ACHN (cell line): Measurements from ENCODE around the gene RFC5.
"Not testable (repeated sequence)": the region's sequence is repeated elsewhere in the genome, so short reads cannot be mapped to it uniquely, and the experiment has no call there.

Experiments used
- DNase-seq: peaks from one replicate; pipeline ENCODE4 v3.0.0-alpha.2; 2015
- in situ Hi-C: cut with HindIII; loops from 2 replicates; pipeline ENCODE4 v1.10.0; 2017; ENCODE audit warnings: low sequenced_read_pairs, low pct_ligation_motif_present, low pct_unique_long_range_greater_than_20kb

The RFC5 gene, protein sequence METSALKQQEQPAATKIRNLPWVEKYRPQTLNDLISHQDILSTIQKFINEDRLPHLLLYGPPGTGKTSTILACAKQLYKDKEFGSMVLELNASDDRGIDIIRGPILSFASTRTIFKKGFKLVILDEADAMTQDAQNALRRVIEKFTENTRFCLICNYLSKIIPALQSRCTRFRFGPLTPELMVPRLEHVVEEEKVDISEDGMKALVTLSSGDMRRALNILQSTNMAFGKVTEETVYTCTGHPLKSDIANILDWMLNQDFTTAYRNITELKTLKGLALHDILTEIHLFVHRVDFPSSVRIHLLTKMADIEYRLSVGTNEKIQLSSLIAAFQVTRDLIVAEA

DNA sequence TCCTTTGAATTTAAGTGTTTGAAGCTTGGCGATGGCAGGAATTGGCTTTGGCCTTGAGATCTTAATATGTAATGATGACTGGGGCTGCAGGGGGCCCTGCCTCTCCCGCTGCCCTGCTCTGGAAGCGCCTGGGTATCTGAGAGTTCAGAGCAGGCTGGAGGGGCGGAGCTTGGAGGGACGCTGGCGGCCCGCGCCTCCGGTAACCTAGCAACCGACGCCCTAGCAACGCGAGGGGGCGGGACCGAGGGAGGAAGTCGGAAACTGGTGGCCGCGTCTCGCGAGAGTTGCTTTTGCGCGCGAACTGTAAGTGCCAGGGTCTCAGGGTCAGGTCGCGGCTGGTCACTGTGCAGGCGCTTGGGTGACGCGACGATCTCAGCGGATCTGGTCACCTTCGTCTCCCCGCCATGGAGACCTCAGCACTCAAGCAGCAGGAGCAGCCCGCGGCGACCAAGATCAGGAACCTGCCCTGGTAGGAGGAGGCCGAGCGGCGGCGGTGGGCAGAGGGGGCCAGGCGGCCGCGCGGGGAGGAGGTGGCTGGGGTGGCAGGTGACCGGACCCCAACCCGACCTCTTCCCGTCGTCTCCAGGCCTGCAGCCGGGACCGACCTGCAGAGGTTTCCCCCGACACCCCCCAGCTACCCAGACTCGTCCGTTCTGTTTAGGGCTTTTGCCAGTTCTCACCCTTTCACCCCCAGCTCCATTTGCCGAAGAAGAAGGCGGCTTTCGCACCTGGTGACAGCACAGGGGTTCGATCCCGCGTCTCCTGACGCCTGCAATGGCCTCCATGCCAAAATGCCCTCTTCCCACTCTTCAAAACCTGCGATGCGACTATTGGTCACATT, at the start of gene RFC5:
Gene RFC5 (plus strand): TSS at position 280 of the 841 bp plus-strand sequence. CDS start 125 bp downstream, at position 405.
- in situ Hi-C loops, result no loop called here

DNA sequence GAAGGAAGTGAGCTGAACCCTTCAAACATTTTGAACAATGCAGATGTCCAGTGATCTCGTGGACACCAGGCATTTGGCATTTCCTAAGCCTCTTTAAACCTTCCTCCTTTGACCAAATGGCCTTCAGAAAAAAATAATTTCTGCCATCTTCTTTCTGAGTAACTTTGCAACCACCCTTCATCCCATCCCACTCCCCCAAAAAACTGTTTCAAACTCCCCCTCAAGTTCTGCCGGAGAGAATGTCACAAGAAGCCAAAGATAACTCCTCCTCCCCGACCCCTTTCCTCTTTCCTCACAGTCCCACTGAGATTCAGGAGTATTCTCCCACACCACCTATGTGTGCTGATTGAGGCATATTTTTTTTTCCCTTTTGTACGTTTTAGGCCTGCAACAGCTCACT, 49.5 kb upstream of the RFC5 start:
- no peak for DNase-seq
- in situ Hi-C loops, result no loop called here

More for the DNA sequence above, at the start of gene RFC5:
- DNase-seq, result peak; percentile 100

DNA sequence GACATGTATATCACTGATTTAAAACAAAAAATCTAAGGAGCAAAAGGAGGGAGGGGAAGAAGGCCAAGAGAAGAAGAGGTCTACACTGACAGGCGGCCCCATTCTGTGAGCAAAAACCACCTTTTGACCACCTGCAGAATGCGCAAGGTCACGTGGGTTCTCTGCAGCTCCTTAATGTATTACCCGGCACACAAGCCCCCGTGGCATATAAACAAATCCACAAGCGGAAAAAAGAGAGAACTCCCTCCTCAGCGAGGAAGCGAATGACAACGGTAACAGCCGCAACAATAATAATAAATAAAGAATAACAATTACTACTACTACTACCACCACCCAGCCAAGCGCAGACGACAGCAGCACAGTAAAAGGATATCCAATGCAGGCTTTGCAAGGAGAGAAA, 49.0 kb upstream of the RFC5 start:
- in situ Hi-C loops, result no loop called here
- DNase-seq, result no peak

DNA sequence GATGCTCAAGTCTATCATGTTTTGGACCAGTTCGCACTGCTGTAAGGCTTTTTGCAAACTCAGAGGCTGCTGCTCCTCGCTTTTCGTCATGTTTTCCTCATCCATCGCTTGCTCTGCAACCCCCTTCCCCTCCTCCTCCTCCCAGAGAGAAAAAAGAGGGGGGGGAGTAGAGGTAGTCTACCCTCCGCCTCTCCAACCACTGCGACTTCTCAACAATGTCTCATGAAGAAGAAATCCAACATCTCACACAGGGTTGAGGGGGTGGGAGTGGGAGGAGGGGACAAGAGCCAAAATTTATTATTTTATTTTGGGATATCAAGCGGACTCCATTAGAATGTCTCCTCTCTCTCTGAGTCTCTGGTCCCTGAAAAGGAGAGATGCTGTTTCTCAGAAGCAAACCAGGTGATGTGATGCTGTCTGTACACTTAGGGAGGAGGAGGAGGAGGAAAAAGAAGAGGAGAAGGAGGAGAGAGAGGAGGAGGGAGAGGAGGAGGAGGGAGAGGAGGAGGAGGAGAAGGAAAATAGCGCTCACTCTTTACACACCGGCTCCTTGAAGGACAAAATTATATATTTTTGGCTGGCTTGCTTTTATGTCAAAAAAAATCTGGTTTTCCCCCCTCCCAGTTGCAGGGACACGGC, 48.2 kb upstream of the RFC5 start:
- DNase-seq, result no peak
- in situ Hi-C loops, result no loop called here

DNA sequence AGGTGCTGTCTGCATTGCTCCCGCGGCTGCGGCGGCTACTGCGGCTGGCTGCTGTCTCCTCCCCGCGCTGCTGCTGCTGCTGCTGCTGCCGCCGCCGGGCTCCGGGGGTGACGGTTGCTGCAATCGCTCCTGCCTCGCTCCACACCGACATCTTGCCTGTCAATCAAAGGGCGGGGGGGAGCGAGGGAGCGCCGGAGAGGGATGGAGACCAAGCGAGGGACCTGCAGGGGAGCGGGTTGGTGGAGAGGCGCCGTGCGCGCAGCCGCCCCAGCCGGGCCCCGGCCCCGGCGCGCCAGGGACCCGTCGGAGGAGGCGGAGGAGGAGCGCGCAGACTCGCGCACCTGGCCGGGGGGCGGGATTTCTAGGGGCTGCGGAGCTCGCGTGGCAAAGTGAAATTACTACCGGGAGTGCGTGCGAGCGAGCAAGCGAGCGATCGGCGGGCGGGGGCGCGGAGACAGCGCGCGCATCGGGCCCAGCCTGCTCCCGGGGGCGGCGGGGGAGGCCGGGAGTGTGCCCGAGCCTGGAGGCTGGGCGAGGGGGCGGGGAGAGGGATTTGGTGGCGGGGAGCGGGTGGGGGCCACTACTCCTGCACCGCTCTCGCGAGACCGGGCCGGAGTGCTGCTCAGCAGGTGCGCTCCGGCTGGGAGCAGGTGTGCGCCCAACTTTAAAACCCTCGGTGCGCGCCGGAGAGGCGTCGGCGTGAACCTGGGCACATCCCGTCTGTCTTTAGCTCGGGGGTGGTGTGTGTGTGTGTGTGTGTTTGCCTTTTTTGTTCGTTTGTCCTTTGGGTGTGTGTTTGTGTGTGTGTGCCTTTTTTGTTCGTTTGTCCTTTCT, 47.5 kb upstream of the RFC5 start, which contains the start of gene KSR2:
Gene KSR2 (minus strand): TSS at position 165 of the 834 bp plus-strand sequence. CDS start 735 bp downstream, outside the sequence.
- in situ Hi-C loops, result no loop called here
- peak; percentile 83 for DNase-seq

DNA sequence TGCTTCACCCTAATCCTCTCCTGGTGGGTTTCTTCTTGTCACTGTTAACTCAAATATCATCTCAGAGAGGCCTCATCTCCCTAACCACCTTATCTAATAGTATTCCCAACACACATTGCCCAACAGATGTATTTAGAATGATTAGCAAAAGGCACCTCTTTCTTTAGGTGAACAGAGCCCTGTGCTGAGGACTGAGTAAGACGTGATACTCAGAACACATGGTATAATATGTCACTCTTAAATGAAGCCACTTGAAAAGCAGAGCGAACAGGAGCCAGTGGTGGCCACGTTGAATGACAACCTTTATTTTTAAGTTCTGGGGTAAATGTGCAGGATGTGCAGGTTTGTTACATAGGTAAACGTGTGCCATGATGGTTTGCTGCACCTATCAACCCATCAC, 46.2 kb upstream of the RFC5 start:
- no peak for DNase-seq
- in situ Hi-C loops, result no loop called here

DNA sequence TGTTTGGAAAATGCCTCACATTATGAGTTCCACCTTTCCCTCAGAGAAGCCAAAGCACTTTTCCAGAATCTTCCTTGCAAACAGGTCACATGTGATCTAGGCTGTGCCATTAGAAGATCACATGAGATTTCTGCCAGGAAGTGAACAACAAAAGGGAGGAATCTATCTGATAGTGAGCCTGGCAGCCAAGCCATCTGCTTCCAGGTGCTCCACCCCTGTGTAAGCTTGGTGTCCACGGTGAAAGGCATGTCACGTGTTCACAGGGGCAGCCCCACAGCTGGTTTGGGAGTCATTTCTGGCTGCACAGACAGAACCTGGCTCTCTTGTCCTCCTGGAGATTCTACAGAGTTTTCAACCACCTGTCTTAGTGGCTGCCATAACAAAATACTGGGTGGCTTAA, 44.2 kb upstream of the RFC5 start:
- in situ Hi-C loops, result no loop called here
- DNase-seq, result no peak

DNA sequence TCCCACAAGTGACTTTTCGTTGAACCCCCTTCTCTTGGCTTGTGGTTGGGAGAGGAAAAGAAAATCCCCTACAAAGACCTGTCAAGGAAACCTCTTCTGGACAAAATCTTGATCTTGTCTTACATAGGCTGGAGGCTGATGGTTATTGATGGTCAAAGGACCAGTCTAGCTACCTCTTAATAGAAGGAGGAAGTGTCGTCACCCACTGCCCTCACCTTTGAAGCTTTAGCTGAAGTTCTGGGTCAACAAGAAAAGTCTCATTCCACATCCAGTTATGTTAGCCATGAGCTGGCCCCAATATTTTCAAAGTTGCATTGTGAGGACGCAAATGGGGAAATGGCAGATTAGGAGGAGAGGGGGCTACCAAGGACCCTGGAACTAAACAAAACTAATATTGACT, 41.5 kb upstream of the RFC5 start:
- in situ Hi-C loops, result no loop called here
- no peak for DNase-seq

DNA sequence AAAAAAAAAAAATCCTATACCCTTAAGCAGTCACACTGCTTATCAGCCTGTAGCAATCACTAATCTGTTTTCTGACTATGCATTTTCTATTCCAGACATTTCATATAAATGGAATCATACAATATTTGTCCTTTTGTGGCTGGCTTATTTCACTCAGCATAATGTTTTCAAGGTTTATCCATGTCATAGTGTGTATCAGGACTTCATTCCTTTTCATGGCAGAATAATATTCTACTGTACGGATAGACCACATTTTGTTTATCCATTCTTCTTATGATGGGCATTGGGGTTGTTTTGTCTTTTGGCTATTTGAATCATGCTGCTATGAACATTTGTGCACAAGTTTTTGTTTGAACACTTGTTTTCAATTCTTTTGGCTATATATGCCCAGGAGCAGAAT, 39.1 kb upstream of the RFC5 start:
- DNase-seq, result no peak
- in situ Hi-C loops, result no loop called here

DNA sequence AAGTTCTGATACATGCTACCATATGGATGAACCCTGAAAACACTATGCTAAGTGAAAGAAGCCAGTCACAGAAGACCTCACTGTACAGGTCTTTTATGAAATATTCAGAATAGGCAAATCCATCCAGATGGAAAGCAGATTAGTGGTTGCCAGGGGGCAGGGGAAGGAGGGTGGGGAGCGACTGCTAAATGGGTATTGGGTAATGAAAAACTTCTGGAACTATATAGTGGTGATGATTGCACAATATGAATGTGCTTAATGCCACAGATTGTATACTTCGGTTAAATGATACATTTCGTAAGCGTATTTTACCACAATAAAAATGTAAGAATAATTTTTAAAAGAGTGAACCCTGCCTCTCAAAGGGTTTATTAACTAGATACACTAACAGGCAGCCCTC, 35.9 kb upstream of the RFC5 start:
- no peak for DNase-seq
- in situ Hi-C loops, result no loop called here

DNA sequence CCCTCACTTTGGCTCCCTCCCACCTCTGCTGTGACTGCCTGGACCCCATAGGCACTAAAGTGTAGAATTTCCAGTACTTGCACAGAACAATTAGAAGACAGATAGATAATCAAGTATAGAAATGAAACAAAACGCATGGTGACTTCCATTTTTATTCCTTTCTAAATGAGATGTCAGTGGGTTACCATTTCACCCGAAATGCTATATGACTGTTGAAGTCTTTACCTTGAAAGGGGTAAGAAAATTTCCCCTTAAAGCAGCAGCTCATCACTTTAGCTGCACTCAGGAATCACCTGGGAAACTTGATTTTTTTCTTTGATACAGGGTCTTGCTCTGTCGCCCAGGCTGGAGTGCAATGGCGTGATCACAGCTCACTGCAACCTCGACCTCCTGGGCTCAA, 35.2 kb upstream of the RFC5 start:
- in situ Hi-C loops, result no loop called here
- no peak for DNase-seq

DNA sequence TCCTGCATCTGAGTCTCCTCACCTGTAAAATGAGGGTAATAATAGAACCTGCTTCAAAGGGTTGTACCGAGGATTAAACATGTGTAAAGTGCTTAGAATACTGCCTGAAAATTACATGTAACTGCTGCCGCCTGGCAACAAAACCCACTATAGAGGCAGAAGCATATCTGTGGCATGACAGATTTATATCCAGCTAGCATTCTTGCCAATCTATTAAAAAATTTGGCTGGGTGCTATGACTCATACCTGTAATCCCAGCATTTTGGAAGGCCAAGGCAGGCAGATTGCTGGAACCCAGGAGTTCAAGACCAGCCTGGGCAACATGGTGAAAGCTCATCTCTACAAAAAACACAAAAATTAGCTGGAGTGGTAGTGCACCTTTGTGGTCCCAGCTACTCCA, 31.3 kb upstream of the RFC5 start:
- in situ Hi-C loops, result no loop called here
- no peak for DNase-seq

DNA sequence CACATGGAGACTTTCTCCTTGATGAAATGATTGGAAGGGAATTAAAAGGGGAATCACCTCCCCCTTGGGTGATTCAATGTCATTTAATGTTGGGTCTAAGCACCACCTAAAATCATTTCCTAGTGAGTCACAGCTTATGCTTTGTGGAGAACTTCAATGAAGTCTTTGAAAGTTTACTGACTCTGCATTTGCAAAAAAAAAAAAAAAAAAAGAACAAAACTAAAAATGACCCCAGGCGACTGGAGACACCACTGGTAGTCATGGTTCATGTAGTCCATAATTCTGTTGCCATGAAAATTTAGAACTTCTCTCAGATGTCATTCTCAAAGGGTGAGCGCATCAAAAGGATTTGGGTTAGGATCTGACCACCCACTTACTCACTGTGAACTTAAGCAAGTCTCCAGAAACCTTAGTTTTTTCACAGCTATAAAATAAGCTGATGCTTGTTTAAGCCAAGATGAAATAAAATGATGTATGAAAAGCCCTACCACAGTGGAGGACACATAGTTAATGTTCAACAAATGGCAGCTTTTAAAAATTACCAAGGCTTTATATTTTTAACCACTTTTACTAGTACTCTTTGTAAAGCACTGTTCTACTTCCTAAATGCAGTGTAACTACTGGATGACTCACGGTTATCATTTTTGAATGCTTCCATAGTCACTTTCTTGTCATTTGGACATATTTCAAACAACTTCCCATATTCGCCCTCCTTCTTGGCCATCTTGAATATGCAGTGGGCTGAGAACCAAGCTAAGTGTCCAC, 29.6 kb upstream of the RFC5 start:
- DNase-seq, result peak; percentile 88
- in situ Hi-C loops, result no loop called here

DNA sequence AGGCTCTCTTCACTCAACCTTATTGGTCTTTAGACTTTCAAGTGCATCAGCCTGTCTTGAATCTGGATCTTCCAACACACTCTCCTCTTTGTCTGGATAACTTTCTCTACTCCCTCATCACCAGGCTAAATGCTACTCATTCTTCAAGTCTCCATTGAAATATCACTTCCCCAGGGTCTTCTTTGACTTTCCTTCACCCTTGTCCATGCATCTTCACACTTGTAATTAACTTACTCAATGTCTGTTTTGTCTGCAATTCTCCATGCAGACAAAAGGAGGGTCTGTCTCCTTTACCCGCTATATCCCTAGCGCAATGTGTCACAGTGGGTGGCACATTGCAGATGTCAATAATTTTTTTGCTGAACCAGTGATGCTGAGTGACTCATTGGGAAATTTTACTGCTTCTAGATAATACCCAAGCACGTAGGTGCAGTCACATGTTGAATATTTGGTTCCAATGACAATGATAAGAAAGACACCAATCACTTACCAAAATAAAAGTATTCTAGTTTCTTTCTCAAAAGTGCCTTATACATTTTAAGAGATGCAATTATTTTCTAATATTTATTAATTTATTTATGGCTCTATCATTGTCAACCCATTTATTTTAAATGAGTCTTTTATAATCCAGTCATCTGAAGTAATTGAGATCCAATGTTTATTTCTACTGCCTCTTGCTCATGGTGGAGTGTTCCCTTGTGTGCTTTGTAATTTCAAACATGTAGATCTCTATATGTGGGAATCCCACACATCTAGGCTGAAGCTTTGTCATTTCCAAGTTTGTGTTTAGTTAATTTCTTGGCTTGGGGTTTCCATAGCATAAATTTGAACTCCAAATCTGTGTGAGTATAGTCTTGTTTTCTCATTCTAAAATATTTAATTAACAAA, 21.7 kb upstream of the RFC5 start:
- no peak for DNase-seq

DNA sequence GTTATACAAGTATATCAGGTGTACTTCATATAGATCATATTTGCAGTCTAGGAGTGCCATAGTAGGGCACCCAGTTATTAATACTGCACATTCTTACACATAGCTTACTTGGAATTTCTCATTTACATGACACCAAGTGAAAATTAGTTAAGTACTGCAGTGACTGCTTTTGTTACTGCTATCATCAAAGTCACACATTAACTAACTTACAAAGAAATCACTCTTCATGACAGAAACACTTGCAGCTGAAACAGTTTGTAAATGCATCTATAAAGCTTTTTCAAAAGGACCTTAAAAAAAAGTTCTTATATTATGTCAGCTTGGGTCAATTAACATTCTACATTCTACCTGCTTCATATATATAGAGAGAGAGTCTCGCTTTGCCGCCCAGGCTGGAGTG, 17.8 kb upstream of the RFC5 start:
- in situ Hi-C loops, result no loop called here

More for the DNA sequence above, 21.7 kb upstream of the RFC5 start:
- in situ Hi-C loops, result no loop called here

DNA sequence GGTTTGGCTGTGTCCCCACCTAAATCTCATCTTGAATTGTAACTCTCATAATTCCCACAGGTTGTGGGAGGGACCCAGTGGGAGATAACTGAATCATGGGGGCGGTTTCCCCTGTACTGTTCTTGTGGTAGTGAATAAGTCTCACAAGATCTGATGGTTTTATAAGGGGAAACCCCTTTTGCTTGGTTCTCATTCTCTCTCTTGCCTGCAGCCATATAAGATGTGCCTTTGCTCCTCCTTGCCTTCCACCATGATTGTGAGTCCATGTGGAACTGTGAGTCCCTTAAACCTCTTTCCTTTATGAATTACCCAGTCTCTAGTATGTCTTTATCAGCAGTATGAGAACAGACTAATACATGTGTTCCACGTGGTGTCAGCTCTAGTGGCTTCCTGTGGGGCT, 16.7 kb upstream of the RFC5 start:
- in situ Hi-C loops, DNase-seq: not testable (repeated sequence)

More for the DNA sequence above, 17.8 kb upstream of the RFC5 start:
- no peak for DNase-seq

DNA sequence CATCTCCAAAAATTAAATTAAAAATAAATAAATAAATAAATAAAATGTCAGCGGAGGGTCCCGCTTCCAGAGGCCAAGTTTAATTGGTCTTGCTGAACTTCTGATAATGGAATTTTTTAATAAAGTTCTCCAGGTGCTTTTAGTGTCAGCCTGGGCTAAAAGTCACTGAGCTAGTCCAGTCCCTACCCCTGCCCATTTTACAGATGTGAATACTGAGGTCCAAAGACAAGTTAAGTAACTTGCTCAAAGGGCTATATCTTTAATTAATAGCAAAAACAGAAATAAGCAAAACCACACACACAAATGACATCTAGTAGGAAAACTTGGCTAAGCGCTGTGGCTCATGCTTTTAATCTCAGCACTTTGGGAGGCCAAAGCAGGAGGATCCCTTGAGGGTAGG, 5.6 kb upstream of the RFC5 start:
- DNase-seq, result no peak
- in situ Hi-C loops, result no loop called here
